GM18526 (cell line): ENCODE results near the gene MAMLD1.

Experiments
- POLR2A ChIP-seq: IDR thresholded peaks from 3 replicates; pipeline ENCODE4 v1.6.1; 2011; ENCODE audit not compliant: insufficient read length; ENCODE audit errors: extremely low read depth

MAMLD1 gene

GRCh38 chrX:150348365-150348764 lies 14.8 kb upstream of the MAMLD1 start:
- TF ChIP-seq POLR2A, result no peak

- no peak for TF ChIP-seq POLR2A
Observed at GRCh38 chrX:150352114-150352513, 11.0 kb upstream of the MAMLD1 start.

GRCh38 chrX:150352581-150352980 lies 10.5 kb upstream of the MAMLD1 start:
- TF ChIP-seq POLR2A, result no peak

GRCh38 chrX:150355913-150356312 lies 7.2 kb upstream of the MAMLD1 start:
- no peak for TF ChIP-seq POLR2A

GRCh38 chrX:150357790-150358189 lies 5.3 kb upstream of the MAMLD1 start:
- no peak for TF ChIP-seq POLR2A

DNA sequence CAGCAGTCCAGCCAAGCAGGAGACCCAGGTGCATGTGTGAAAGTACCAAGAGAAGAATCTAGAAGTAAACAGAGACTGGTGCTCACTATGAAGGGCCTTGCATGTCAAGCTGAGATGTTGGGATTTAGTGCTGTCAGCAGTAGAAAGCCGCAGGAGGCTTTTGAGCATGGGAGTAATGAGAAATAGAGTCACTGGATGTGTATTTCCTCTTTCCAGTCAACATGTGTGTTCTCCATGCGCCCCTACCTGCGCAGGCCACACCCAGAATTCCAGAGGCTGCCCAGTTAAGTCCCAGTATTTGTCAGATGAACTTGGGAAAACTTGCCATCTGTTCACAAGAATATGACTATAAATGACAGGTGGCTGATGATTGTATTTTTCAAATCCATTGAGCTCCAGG lies 4.5 kb upstream of the MAMLD1 start:
- TF ChIP-seq POLR2A, result no peak

DNA sequence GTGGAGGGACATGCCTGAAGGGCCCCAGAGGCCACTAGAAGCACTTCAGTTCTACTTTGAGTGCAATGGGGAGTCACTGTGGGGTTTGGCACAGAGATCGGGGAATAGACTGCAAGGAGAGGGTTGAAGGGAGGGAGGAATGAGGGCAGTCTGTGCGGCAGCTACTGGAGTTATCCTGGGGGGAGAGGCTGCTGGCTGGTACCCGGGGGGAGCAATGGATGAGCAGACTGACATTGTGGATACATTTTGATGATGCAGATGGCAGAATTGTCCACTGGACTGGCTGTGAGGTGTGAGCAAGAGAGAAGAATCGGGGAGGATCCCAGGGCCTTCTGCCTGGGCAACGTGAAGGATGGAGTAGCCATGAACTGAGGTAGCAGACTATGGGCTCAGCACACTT lies 2.8 kb upstream of the MAMLD1 start:
- TF ChIP-seq POLR2A, result no peak

DNA sequence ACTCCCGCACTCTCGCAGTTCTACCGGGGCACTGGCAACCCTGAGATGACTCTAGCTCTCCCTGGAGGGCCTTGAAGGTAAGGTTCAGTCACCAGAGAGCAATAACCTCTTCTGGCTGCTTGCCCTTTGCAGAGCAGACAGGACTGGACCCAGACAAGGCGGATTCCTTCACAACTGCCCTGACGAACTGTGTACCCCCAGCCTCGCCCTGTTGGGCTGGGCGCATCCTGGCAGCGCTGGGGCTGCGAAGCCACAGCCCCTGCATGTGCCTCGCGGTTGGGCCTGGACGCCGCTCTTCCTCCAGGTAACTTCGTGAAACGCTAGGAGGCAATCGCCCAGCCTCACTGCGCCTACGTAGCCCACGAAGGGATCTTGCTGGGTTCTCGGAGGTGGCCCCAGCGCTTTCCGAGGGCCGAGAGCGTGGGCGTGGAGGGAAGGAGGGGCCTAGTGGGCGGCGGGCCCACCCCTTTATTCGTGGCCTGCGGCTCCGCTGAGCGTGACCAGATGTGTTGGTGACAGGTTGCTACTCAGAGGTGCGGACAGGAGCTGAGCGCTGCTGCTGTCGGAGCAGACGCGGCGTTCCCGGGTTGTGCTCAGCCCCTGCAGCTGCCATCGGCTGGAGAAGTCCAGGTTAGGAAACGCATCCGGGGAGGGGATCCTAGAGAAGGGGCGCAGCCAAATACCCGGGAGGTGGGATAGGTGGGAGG lies 1.9 kb upstream of the MAMLD1 start:
- TF ChIP-seq POLR2A, result no peak

DNA sequence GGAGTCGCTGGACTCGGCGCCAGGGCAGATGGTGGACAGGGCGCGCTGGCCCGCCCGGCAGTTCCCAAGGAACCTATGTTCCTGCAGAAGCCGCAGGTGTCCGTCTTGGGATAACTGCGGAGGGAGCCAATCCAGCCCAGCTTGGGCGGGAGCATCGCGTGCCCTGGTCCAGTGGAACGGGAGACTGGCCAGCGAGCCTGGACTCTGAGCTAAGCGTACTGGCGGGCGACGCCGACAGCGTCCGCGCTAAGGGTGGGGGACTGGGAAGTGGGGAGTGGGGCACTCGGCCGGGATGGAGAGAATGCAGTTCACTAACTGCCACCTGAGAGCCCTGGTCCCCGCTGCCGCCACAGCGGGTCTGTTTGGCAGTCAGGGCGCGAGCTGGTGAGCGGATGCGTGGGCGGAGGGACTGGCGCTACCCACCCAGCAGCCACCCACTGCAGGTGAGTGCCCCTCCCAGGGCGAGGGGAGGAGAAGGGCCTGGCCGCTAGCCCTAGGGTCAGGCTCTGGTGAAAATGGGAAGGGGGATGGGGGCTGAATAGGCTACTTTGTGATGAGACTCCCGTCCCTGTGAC lies 1.3 kb upstream of the MAMLD1 start:
- TF ChIP-seq POLR2A, result no peak

GRCh38 chrX:150363561-150364346 lies 637 bp downstream of the MAMLD1 start:
- no peak for TF ChIP-seq POLR2A

DNA sequence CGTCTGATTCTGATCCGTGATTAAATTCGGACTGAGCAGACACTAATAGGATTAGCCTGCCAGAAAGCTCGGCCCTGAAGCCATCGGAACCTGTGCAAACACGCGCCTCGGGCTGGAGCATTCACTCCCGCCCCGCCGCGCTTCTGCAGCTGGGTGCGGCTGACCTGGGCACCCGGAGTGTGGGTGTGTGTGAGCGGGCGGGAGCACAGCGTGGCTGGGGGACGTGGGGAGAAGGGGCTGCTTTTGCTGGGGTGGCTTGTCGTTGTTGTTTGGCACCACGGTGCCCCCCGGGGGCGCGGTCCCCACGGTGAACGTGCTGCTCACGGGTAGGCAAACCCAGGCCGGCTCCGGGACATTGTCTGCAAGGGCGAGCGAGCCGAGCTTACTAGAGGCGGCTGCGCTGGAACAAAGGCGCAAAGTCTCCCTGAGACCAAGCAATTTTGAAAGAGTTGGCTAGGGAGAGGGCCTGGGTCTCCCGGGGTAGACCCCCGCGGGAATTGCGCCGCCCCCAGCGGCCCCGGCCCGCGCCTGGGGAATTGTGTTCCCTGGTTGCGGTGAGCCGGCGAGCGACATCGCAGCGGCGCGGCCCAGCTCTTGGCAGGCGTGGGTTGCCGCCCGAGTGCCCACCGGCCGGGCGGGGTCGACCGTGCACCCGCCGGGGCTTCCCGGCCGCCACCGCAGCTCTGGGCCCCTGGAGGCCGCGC lies 1.4 kb downstream of the MAMLD1 start:
- no peak for TF ChIP-seq POLR2A

- no peak for TF ChIP-seq POLR2A
Observed at GRCh38 chrX:150365051-150365989, 2.2 kb downstream of the MAMLD1 start.

- no peak for TF ChIP-seq POLR2A
Observed at GRCh38 chrX:150365990-150366911, 3.1 kb downstream of the MAMLD1 start.

DNA sequence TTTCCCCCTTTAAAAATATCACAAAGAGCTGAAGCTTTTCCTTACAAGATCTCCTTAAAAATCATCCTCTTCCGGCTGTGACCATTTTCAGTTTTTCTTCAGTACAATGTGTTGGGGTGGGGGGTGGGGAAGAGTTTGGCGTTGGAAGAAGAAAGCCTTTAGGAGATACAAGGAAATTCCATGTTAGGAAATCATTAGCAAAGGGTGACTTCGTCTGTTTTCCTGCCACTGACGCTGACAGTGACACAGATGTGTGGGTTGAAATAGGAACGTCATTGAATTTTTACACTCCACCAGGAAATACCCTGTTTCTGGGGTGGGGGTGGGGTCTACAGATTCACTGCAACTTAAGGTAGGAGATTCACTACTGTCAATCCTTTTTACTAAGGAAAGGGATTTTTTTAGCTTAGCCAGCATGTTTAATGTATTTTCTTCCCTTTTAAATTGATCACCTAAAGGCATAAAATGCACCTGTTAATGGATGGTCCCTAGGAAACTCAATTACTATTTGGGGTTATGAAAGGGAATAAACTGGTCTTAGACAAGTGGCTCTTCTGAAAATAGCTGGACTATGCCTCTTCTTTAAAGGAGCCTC lies 3.9 kb downstream of the MAMLD1 start:
- TF ChIP-seq POLR2A, result no peak
